GM12872 (cell line): ENCODE data around the gene MPDZ.

ENCODE experiments used
- TF ChIP-seq, protein P1 (sequence below): IDR thresholded peaks from 3 replicates; pipeline ENCODE4 v1.5.1; 2011; ENCODE audit warnings: low read depth, mild to moderate bottlenecking, low read length, moderate library complexity; ENCODE audit not compliant: insufficient read depth

The MPDZ gene

GRCh38 chr9:13224366-13224765, 55.1 kb downstream of the MPDZ start:
- TF ChIP-seq, protein P1, sequence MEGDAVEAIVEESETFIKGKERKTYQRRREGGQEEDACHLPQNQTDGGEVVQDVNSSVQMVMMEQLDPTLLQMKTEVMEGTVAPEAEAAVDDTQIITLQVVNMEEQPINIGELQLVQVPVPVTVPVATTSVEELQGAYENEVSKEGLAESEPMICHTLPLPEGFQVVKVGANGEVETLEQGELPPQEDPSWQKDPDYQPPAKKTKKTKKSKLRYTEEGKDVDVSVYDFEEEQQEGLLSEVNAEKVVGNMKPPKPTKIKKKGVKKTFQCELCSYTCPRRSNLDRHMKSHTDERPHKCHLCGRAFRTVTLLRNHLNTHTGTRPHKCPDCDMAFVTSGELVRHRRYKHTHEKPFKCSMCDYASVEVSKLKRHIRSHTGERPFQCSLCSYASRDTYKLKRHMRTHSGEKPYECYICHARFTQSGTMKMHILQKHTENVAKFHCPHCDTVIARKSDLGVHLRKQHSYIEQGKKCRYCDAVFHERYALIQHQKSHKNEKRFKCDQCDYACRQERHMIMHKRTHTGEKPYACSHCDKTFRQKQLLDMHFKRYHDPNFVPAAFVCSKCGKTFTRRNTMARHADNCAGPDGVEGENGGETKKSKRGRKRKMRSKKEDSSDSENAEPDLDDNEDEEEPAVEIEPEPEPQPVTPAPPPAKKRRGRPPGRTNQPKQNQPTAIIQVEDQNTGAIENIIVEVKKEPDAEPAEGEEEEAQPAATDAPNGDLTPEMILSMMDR, result no peak

- TF ChIP-seq, protein P1, result no peak
Measured at GRCh38 chr9:13221741-13222140, 57.8 kb downstream of the MPDZ start.

DNA sequence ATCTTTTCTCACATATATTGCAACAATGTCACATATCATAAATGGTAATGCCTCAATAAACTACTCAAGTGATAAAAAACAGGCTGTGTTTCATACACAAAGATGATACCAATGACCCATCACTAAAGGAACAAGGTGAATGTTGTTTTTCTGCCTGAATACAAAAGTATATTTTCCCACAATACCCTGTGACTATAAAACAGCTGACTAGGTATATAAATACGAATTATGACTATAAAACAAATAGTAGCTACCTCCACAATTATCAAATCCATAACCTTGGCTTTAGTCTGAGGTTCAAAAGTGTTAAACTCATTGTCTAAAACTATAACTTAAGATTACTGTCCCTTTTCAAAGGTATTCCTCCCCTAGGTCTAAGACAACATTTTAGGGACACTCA, 58.7 kb downstream of the MPDZ start:
- TF ChIP-seq, protein P1, result no peak

- TF ChIP-seq, protein P1, result no peak
Measured at GRCh38 chr9:13215791-13216554, 63.5 kb downstream of the MPDZ start.

DNA sequence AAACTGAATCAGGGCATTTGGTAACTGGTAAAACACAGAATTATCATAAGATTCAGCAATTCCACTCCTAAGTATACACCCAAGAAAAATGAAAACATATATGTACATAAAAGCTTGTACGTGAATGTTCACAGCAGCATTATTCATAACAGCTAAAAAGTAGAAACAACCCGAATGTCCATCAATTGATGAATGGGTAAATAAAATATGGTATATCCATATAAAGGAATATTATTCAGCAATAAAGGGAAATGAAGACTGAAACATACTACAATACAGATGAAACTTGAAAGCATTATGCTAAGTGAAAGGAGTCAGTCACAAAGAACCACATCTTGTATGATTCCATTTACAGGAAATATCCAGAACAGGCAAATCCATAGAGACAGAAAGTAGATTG, 65.5 kb downstream of the MPDZ start:
- TF ChIP-seq, protein P1, result no peak

- TF ChIP-seq, protein P1, result no peak
Measured at GRCh38 chr9:13213337-13213736, 66.2 kb downstream of the MPDZ start.

- TF ChIP-seq, protein P1, result no peak
Measured at GRCh38 chr9:13210306-13210705, 69.2 kb downstream of the MPDZ start.
